Breast epithelium (tissue), 3 donors: ENCODE data around the gene TP53BP2.

Experiments used
- POLR2A ChIP-seq: fragments of 450-650 bp; IDR thresholded peaks from one replicate; pipeline ENCODE4 v1.6.1; 2016; ENCODE audit warnings: antibody characterized with exemption, mild to moderate bottlenecking, moderate library complexity
- POLR2AphosphoS5 ChIP-seq, 3 donors: sonication (generic); formaldehyde crosslinking; IDR thresholded peaks; one replicate each; pipeline ENCODE4 v1.6.1; 2017; ENCODE audit warnings: antibody characterized with exemption in 3 of 3
- TF ChIP-seq, protein P1 (sequence below), 3 donors: fragments of 450-650 bp; IDR thresholded peaks; one replicate each; pipeline ENCODE4 v1.5.1; 2016 to 2017; ENCODE audit warnings: antibody characterized with exemption in 3 of 3, mild to moderate bottlenecking in 3 of 3, moderate library complexity in 3 of 3

GRCh38 chr1:223760833-223761232 is 84.9 kb downstream of the TP53BP2 start:
- TF ChIP-seq POLR2AphosphoS5 (IDR thresholded peaks at IDR 0.05) (no peak), POLR2A (no peak)
- TF ChIP-seq, protein P1, sequence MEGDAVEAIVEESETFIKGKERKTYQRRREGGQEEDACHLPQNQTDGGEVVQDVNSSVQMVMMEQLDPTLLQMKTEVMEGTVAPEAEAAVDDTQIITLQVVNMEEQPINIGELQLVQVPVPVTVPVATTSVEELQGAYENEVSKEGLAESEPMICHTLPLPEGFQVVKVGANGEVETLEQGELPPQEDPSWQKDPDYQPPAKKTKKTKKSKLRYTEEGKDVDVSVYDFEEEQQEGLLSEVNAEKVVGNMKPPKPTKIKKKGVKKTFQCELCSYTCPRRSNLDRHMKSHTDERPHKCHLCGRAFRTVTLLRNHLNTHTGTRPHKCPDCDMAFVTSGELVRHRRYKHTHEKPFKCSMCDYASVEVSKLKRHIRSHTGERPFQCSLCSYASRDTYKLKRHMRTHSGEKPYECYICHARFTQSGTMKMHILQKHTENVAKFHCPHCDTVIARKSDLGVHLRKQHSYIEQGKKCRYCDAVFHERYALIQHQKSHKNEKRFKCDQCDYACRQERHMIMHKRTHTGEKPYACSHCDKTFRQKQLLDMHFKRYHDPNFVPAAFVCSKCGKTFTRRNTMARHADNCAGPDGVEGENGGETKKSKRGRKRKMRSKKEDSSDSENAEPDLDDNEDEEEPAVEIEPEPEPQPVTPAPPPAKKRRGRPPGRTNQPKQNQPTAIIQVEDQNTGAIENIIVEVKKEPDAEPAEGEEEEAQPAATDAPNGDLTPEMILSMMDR (IDR thresholded peaks at IDR 0.05), result no peak
